ENCODE measurements around the gene SSPN.

SSPN gene, protein sequence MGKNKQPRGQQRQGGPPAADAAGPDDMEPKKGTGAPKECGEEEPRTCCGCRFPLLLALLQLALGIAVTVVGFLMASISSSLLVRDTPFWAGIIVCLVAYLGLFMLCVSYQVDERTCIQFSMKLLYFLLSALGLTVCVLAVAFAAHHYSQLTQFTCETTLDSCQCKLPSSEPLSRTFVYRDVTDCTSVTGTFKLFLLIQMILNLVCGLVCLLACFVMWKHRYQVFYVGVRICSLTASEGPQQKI

DNA sequence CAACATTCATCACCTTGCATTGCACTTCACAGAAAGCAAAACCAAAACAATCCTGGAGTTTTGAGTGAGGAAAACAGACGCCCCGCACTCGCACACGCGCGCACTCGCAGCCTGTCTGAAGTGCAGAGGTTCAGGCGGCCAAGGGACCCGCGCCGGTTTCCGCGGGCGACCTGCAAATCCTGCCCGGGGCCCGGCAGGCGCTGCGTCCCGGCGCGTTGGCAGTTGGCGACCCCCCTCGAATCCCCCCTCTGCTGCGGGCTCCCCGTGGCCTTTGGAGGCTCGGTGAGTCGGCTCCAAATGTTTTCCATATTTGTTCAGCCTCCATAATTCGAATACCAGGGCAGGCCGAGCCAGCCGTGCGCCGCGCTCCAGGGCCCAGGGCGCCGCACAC lies at the start of gene SSPN:
TSS of gene SSPN (plus strand) at position 324 of the 391 bp plus-strand sequence. CDS start 100 bp downstream, outside the sequence.
- peak; percentile 62 for DNase-seq (ENCODE audit: low spot score)

DNA sequence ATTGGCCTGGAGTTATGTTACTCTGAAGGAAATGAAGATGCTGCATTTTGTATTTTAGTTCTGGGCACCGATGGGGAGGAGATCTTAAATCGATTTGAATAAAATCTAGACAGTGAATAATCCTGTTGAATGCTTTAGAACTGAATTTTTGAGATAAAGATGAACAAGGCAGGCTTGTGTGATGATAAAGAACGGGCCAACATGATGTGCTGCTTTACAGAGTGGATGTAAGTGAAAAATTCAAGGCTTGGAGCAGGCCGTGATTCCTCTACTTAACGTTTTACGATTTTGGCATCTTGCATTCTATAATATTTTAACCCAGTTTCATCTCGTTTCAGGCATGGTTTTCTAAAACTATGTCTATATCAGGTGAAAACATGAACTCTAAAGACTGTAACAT lies 47.1 kb upstream of the SSPN start:
- no peak for DNase-seq (ENCODE audit: low spot score)

DNA sequence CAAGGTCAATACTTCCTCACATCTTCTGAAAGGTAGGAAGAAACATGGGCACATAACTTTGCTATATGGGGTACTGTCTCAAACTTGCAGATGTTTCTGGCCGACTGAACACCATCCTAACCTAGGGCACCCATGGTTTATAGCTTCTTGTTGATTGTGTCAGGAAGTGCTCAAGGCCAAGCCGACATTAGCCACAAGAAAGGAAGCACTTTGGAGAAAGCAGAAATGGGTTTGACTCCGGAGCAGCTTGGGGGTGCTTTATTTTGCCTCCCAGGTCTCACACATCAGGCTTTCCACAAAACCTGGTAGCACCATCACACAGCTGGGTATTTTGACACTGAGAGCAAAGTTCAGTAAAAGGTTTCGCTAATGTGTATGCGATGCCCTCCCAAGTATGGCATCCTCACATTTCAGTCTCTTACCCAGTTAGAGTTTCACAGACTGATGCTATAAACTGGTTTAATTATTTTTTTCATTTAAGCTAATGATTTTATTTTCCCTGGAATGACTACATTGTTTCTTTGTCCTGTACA lies 45.3 kb upstream of the SSPN start:
- DNase-seq (ENCODE audit: low spot score) = no peak

DNA sequence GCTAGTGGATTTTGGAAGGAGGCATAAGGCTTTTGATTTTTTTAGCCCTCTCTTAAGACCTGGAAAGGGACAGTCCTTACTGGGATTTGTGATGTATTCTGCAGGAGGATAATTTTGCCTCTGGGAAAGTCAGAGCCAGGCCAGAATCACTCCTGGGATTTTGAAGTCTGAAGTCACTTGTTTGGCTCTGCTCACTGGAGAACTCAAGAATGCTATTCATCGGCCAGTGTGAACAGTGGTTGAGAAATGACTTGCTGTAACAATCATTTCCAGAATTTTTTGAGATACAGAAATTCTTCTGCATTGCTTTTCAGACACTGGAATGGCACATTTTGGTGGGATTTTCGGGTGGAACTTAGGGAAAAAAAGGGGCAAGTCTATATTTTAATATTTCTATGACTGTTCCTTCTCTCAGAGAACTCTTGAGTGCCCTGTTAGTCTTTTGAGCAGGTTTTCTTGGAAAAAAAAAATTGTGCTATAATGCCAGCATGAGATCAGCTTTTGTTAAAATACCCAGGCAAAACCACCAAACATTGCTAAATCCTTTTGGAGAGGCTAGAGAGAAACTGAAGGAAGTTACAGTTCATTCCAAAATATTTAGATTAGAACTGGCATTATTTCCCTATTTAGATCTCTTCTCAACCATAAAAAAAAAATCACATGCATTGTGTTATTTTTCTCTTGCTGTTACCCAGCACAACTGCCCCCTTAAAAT lies 44.5 kb upstream of the SSPN start:
- no peak for DNase-seq (ENCODE audit: low spot score)

DNA sequence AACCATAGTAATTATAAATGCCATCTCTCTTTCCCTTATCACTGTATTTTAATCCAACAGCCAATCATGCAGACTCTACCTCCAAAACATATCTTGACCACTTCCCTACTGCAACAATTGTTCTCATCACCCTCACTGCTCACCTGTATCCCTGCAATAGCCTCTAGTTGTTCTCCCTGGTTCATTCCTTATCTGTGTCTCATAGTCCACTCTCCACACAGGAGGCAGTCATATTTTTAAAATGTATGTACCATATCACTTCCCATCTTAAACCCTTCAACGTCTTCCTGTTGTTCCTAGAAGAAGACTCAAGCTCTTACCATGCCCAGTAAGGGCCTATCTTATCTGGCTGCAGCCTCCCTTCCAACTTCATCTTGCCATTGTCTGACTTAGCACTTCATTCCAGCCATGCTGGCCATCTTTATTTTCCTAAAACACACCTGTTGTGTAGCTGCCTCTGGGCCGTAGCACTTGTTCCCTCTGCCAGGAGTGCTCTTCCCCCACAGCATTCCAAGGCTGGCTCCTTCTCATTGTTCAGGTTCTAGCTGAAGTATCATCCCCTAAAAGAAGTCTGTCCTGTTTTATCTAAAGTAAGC lies 42.8 kb upstream of the SSPN start:
- DNase-seq (ENCODE audit: low spot score) = no peak

DNA sequence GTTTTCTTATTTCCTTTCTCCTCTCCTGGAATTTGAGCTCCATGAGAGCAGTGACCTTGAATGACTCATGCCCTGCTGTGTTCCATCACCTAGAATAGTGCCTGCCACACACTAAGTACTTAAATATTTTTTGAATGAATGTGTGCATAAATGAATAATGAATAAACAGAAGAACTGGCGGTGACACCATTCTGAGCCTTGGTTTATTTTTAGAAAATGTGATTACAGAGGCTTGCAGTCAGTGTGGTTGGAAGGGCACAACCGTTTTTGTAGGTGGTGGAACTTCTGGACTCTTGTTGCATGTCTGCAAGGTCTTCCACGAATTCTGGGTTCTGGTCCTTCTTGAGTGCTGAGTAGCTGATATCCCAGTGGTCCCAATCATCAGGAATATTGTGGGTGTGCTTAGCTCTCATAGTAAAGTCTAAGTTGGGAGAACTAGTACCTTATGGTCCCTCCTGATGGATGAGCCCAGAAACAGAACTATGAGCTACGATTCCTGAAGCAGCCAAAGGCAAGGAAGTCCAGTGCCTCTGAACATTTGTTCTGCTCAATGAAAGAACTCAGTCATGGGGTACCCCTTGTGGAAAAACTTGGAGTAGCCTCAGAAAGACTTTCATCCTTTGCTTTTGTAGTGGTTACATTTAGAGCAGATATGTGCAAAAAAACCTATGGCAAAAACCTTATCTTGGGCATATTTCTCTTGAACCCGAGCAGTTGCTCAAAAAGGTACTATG lies 41.8 kb upstream of the SSPN start:
- DNase-seq (ENCODE audit: low spot score) = no peak

DNA sequence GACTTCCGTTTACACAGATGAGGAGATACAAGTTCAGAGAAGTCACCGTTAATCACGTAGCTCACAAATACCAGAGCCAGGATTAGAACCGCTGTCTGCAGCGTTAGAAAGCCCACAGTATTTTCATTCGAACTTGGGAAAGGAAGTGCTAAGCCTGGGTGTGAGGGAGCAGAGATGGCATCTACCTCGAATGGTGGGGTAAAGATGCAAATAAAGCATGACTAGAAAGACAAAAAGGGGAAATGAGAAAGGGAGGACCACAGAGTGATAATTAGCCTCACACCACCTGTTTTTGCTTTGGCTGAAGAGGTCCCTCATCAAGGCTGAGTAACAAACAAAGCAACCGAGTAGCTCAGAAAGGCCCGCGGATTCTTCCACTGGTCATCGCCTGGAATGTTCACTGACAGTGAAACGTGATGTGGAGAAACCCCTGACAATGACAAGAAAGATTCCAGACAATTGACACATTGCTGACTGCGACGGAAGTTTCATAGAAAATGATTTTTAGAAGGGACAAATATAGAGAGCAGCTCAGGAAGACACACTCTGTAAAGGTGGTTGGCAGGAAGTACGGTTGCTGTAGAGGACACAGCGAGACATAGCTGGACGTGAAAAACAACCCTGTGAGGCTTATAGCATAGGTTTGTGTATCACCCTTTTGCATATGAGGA lies 39.0 kb upstream of the SSPN start:
- no peak for DNase-seq (ENCODE audit: low spot score)

DNA sequence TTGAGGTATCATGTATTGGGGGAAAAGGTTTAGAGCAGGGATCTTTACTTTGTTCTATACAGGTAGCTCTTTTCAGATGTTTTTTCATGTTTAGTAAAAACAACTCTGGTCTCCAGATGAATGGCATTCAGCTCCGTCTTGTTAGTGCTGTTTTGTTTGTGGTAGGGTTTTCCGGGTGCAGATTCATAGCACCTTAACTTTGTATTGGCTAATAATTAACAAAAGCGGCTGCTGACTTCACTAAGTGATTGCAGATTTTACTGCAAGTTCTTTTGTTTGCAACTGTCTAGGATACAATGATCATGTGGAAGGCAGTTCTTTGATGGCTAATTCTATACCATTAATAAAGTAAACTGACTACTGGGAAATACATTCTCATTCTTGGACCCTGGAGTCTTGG lies 38.4 kb upstream of the SSPN start:
- DNase-seq (ENCODE audit: low spot score) = no peak

DNA sequence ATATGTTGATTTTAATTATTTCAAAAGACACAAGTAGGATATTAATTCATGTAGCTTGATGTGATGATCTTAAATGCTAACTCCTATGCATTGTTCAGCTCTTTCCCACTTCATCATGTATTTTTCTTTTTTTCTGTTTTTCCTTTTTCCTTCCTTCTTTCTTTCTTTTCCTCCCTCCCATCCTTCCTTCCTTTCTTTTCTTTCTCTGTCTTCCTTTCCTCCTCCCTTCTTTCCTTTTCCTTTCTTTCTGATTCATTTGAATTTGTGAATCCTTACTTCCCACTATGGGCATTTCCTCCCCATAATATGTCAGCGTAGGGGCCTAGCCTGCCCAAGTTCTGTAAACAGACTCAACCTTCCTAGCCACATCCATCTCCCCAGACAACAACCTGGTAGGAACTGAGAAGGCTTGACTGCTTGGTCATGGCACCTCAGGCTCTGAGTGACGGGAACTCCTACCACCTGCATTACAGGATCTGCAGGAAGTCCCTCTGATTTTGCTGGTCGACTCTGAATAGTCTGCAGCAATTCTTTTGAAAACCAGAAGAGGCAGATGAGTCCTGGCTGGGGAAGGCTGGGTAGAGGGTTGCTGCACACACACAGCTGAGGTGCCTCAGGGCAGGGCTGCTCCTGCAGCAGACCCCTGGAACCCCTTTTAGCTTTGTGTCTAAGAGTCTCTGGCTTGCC lies 37.2 kb upstream of the SSPN start:
- peak; percentile 19 for DNase-seq (ENCODE audit: low spot score)

DNA sequence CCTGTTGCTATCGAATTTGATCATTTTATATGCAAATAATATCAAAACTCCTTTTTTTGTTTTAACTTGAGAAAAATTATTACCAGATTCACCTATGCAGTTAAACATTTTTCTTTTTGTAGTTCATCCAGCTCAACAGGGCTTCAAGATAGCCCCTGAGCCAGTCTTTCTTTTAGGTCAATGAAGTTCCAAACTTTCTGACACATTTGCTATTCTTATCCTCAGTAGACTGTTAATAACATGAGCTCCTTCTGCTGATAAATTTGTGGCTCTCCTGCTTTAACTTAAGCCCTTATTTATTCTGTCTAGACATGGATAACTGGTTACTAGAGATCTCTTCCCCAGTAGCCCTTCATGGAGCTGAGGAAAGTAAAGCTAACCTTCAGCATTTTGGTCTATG lies 33.2 kb upstream of the SSPN start:
- DNase-seq (ENCODE audit: low spot score) = no peak

DNA sequence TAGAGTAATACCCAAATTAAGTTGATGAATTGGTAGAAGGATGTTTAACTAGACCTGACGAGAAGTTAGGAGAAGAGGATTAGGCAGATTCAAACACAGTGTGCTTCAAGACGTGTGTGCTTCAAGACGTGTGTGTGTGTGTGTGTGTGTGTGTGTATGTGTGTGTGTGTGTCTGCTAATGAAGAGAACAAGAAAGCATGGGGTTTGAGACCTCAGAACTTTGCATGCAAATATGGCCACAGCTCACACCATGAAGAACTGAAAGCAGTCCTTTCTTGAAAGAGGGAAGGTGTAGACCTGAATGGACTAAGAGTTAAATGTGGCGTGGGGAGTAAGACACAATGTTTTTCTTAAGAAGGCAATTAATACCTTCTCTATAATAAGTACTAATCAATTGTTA lies 32.5 kb upstream of the SSPN start:
- DNase-seq (ENCODE audit: low spot score) = no peak

DNA sequence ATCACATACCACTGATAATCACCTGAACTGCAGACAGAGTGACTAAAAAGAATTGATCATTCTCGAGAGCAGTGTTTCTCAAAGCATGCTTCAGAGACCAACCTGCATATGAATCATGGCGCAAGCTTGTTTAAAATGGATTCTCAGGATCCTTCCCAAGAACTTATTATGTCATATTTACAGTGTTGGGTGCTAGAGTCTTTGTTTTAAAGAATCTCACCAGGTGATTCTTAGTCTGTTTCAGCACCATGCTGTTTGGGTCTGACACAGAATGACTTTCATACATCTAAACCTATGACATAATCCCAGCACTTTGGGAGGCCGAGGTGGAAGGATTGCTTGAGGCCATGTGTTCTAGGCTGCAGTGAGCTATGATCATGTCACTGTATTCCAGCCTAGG lies 31.3 kb upstream of the SSPN start:
- DNase-seq (ENCODE audit: low spot score) = no peak

DNA sequence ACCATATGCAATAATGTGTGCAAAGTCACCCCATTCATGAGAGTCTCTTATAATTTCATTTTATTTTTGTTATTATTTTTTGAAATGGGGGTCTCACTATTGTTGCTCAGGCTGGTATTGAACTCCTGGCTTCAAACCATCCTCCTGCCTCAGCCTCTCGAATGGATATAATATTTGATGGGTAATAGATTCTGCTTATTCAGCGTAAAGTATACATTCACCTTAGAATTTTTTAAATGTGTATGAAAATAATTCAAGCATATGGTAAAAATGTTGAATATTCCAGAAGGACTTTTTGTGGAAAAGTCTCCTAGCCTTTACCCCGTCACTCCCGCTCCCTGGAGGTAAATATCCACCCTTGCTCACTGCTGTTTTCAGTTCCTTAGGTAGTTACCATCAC lies 23.4 kb upstream of the SSPN start:
- no peak for DNase-seq (ENCODE audit: low spot score)

DNA sequence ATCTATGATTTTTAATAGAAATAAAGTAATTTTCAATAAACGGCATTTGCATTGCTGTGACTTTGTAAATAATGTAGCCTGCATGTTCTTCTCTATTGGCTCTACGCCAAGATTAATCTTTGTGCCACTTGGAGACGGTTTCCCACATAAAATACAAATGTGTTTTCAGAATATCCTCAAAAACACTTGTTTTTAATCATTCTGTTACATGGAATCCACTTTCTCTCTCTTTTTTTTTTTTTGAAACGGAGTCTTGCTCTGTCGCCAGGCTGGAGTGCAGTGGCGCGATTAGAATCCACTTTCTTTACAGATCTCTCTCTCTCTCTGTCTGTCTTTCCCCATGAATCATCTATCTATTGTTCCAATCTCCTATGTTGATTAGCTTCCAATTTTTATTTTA lies 22.8 kb upstream of the SSPN start:
- DNase-seq (ENCODE audit: low spot score) = no peak

DNA sequence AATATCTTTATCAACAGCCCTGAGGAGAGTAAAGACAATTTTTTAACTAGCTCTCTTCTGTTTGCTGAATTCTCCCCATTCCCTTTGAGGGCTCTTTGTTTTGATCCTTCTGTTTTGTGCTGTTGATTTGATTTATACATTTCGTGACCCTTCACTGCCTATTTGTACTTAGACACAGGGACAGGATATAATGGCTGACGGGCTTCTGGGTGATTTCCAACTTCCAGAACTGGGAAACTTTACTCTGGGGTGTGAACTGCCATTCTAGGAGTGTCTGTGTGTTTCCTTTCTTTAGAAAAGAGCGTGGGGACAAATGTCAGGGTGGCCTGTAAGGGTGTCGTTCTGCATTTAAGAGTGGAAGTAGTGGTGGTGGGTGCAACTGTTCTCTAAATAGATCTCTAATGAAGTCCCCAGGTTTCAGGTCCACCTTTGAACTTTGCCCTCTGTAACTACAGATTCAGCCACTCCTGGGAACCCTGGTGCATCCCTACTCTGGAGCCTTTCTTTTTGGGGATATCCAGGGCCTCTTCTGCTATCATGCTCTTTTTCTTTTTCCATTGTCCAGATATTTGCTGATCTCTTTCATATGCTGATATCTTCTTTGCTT lies 22.3 kb upstream of the SSPN start:
- DNase-seq (ENCODE audit: low spot score) = no peak

DNA sequence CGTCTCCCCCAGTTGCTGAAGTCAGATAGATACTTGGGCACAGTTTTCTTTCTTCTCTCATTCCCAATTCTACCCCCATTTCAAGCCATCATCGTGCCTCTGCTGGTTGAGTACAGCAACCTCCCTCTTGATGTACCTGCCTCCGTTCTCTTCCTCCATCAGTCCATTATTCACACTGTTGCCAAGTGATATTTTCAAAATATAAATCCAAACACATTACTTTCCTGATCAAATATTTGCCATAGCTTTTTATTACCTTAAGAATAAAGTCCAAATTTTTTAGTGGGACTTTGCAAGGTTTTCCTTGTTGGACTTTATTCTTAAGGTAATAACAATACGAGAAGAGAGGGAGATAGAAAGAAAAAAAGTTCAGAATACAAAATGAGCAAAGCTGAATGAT lies 18.6 kb upstream of the SSPN start:
- no peak for DNase-seq (ENCODE audit: low spot score)

DNA sequence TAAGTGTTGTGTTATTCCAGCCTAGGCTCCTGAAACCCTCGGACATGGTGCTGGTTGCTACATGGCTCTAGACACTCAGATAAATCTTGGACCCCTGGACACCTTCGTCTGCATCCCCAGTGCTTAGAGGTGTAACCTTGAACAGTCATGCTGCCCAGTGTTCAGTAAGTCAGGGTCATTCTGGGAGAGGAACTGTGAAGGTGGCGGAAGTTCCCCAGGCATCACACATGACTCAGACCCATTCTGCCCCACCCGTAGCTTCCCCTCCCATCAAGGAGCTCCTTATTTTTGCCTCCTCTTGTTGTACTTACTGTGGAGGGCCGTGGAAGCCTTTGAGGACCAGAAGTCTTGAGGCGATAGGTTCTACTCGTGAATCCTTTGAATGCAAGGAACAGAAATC lies 18.1 kb upstream of the SSPN start:
- DNase-seq (ENCODE audit: low spot score) = no peak

DNA sequence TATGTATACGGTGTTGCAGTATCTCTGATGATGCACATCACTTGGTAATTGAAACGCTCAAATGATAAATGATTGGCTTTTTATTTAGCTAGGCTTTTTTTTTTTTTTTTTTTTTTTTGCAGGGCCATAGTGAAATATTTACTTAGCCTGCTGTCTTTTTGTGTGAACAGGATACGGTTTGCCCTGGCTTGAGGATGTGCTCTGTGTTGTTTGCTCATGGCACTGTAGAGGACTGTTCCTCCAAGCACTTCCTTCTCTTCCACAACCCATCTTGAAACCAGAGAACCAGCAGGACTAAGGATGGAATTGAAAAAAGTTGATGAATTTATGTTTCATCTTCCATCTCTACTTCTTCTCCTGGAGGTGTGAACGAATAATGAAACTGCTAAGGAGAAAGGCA lies 15.5 kb upstream of the SSPN start:
- DNase-seq (ENCODE audit: low spot score) = no peak

DNA sequence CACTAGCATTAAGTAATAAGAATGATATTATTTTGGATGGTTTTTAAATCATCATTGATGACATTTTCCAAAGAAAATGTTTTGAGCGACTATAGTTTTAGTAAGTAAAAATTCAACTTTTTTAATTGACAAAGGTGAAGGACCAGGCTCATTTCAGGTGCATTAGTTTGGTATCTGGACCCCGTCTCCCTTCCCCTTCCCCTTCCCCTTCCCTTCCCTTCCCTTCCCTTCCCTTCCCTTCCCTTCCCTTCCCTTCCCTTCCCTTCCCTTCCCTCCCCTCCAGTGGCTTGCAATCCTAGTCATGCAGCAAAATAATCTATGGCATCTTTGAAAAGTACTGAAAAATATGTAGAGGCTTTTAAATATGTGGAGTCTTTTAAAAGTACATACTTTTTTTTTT lies 13.0 kb upstream of the SSPN start:
- DNase-seq (ENCODE audit: low spot score) = no peak

DNA sequence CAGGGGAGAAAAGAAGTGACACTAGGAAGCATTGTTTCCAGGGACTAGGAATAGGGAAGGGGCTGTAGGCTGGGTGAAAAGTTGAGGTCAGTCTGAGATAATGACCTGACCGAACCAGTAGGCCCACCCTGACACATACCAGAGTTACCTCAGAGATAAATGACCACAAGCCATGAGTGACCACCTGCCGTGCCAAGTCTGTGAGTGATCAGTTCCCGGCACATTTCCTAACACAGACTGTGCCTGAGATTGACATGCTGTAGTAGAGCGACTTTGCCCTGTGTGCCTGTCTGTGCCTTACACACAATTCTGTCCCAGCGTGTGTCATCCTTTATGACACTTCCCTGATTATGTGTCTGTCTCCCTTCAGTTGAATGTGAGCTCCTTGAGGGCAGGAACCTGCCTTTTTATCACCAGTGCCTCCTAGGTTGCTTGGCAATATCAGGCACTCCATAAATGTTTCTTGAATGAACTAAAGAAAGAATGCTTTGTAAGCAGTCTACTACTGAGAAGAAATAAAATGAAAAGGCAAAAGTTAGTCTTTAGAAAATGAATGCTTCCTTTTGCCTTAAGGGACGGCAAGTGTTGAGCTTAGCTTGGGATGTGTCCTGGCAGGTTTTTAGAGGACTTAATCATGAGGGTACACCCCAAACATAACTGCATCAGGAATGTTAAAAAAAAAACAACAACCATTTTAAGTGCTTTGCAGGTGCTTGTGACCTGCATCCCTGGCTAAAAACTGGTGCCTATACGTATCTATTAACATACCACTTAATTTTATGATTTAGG lies 9.6 kb upstream of the SSPN start:
- DNase-seq (ENCODE audit: low spot score) = peak; percentile 13
